K562 (cell line): ENCODE data around the gene KRT81. TPM values are rescaled to one million over a fixed set of nuclear protein-coding genes. Genes with fewer than 3 reads are reported as not detected.
A peak's percentile ranks its signal among the peaks of the same experiment; 100 is the strongest.
"Not testable (repeated sequence)": the region's sequence is repeated elsewhere in the genome, so short reads cannot be mapped to it uniquely, and the experiment has no call there.

Experiments
- ATAC-seq: fragments of 200-7000 bp; cut with Tn5 transposase; 3 replicates; pipeline ENCODE4 v1.9.1; 2020; ENCODE audit warnings: moderate library complexity
- BruUV-seq: library from RNA; stranded (reverse); fragments of 400-500 nt; replicated peaks from 2 replicates; lab custom pipeline; 2021; lab: Mats Ljungman, UMichigan
- CTCF ChIA-PET: fragments of 300-600 bp; formaldehyde crosslinking; extraction: SDS; loops from one replicate; lab custom pipeline; 2021; ENCODE audit warnings: low intra/inter-chr PET ratio; lab: Yijun Ruan, JAX
- POLR2A ChIA-PET: fragments of 300-600, 350-650 bp; sonication (Branson Sonifier 250); formaldehyde crosslinking; extraction: SDS; loops from one replicate; lab custom pipeline; 2021; ENCODE audit warnings: antibody characterized with exemption, inconsistent platforms; lab: Yijun Ruan, JAX
- DNase-seq, 4 experiments: peaks; one replicate each; pipeline versions ENCODE4 v3.0.0 to v3.0.0-alpha.2; 2011 to 2018; ENCODE audit warnings: low spot score in 3 of 4, mixed read lengths in 3 of 4; ENCODE audit errors: extremely low read depth in 1 of 4
- FAIRE-seq: peaks from 2 replicates; lab custom pipeline; 2011; peaks lifted over from hg19 to GRCh38; lab: Jason Lieb, UNC
- H2AFZ ChIP-seq: 2 replicates; pipeline ENCODE4 v1.6.0; 2011; ENCODE audit warnings: low read depth, low read length, control low read depth, inconsistent platforms
- H3K27ac ChIP-seq: fragments of 200-600 bp; 3 replicates; pipeline ENCODE4 v1.8.0; 2011; ENCODE audit warnings: low read depth, mild to moderate bottlenecking, control low read depth, inconsistent platforms, low read length, moderate library complexity, mixed read lengths; ENCODE audit errors: extremely low read depth
- H3K27me3 ChIP-seq, 2 experiments: fragments of 300-600 bp in 1 of 2; 2 replicates in 1 of 2; 3 replicates in 1 of 2; pipeline versions ENCODE4 v1.6.0 to v1.8.0; 2011; ENCODE audit warnings: inconsistent platforms in 2 of 2, low read length in 2 of 2, mild to moderate bottlenecking in 1 of 2, mixed read lengths in 1 of 2, moderate library complexity in 1 of 2; ENCODE audit not compliant: control insufficient read depth in 2 of 2, insufficient read depth in 2 of 2
- H3K36me3 ChIP-seq: fragments of 300-600 bp; 3 replicates; pipeline ENCODE4 v1.8.0; 2011; ENCODE audit warnings: mild to moderate bottlenecking, low read length, inconsistent platforms; ENCODE audit not compliant: control insufficient read depth, insufficient read depth
- H3K4me1 ChIP-seq, 2 experiments: fragments of 200-600 bp in 1 of 2; replicated peaks in 1 of 2; 2 replicates in 1 of 2; 3 replicates in 1 of 2; pipeline versions ENCODE4 v1.5.1 to v1.8.0; 2011; ENCODE audit warnings: inconsistent platforms in 2 of 2, low read length in 2 of 2, mild to moderate bottlenecking in 1 of 2, mixed read lengths in 1 of 2, moderate library complexity in 1 of 2; ENCODE audit not compliant: control insufficient read depth in 2 of 2, insufficient read depth in 2 of 2
- H3K4me2 ChIP-seq: 2 replicates; pipeline ENCODE4 v1.6.1; 2011; ENCODE audit warnings: low read length, control low read depth, inconsistent platforms, mixed read lengths; ENCODE audit not compliant: insufficient read depth
- H3K4me3 ChIP-seq: fragments of 200-600 bp; sonication (generic), shearing (Covaris generic); 2 replicates; pipeline ENCODE4 v1.5.1; 2016; ENCODE audit warnings: control low read depth, inconsistent platforms
- H3K79me2 ChIP-seq: fragments of 200-600 bp; 3 replicates; pipeline ENCODE4 v1.8.0; 2011; ENCODE audit warnings: low read length, inconsistent platforms; ENCODE audit not compliant: control insufficient read depth, insufficient read depth
- H3K9ac ChIP-seq, 2 experiments: 2 replicates each; pipeline versions ENCODE4 v1.6.0 to v1.6.1; 2011; ENCODE audit warnings: low read depth in 2 of 2, low read length in 2 of 2, control low read depth in 1 of 2, inconsistent platforms in 1 of 2, mild to moderate bottlenecking in 1 of 2, mixed read lengths in 1 of 2; ENCODE audit not compliant: insufficient read depth in 1 of 2
- H3K9me1 ChIP-seq: one replicate; pipeline ENCODE4 v1.6.0; 2011; ENCODE audit warnings: inconsistent platforms, mild to moderate bottlenecking, low read length, moderate library complexity; ENCODE audit not compliant: control insufficient read depth, insufficient read depth
- H3K9me3 ChIP-seq: replicated peaks from 2 replicates; pipeline ENCODE4 v1.5.1; 2011; ENCODE audit warnings: low read depth, low read length, inconsistent platforms; ENCODE audit not compliant: control insufficient read depth, insufficient read depth
- H4K20me1 ChIP-seq: replicated peaks from 2 replicates; pipeline ENCODE4 v1.6.1; 2011; ENCODE audit warnings: low read length, inconsistent platforms, mixed read lengths; ENCODE audit not compliant: control insufficient read depth, insufficient read depth
- CTCF ChIP-seq, 3 experiments: IDR thresholded peaks in 2 of 3; conservative IDR thresholded peaks in 1 of 3; 2 replicates each; pipeline ENCODE4 v1.5.1; 2011 to 2012; ENCODE audit warnings: low read length in 3 of 3, mild to moderate bottlenecking in 3 of 3, control low read depth in 2 of 3, improper control_type of control experiment in 1 of 3, inconsistent platforms in 1 of 3, low read depth in 1 of 3, mixed read lengths in 1 of 3, moderate library complexity in 1 of 3; ENCODE audit not compliant: insufficient read depth in 2 of 3
- TAF7 ChIP-seq: fragments of 450-650 bp; IDR thresholded peaks from 2 replicates; pipeline ENCODE4 v1.6.1; 2016; ENCODE audit warnings: missing genetic modification characterization, missing compliant biosample characterization
- ZNF408 ChIP-seq: fragments of 250-450 bp; sonication (Bioruptor Pico); IDR thresholded peaks from 2 replicates; pipeline ENCODE4 v1.4.0; 2020; ENCODE audit warnings: low read depth, mild to moderate bottlenecking, moderate library complexity
- WGBS: fragments of 100-300 bp; shearing (Covaris generic); methylation state at CpG from one replicate; pipeline ENCODE4 v1.1.6; 2016; ENCODE audit warnings: low coverage, mixed read lengths; ENCODE audit not compliant: insufficient coverage; ENCODE audit errors: missing lambda C conversion rate; 5-methylcytosine and 5-hydroxymethylcytosine counted together
- in situ Hi-C: fragments of 300-500 bp; cut with MboI; formaldehyde crosslinking; loops from 4 replicates; pipeline ENCODE4 v1.15.0; 2018; ENCODE audit warnings: inconsistent platforms, mixed read lengths
- intact Hi-C: fragments of 100-400 bp; cut with micrococcal nuclease; formaldehyde crosslinking; loops from 2 replicates; pipeline ENCODE4 v1.14.2; 2022
- polyA plus RNA-seq, 8 experiments: library from polyadenylated mRNA; depleted of rRNA in 4 of 8; stranded (reverse) in 5 of 8; unstranded in 3 of 8; fragments of >200 nt; fragmentation: Nextera tagmentation in 2 of 8; fragmentation: Illumina TruSeq in 1 of 8; extraction: Ambion mirVana in 2 of 8; extraction: Trizol in 1 of 8; gene quantifications; 2 replicates each; pipeline versions ENCODE4 v1.2.1 to v1.2.3, GENCODE V29; 2011 to 2014; ENCODE audit warnings: inconsistent platforms in 1 of 8, missing spikeins in 1 of 8
- total RNA-seq, 7 experiments: library from RNA; depleted of rRNA in 6 of 7; stranded (reverse); fragments of >200 nt in 6 of 7; fragmentation: Illumina TruSeq in 2 of 7; extraction: Trizol in 2 of 7; gene quantifications; 2 replicates each; pipeline versions ENCODE4 v1.2.1 to v1.2.3, GENCODE V29; 2011 to 2021; ENCODE audit warnings: low replicate concordance in 1 of 7
- TF ChIP-seq, protein P1 (sequence below): sonication (generic); formaldehyde crosslinking; IDR thresholded peaks from 2 replicates; pipeline ENCODE4 v1.8.0; 2023; ENCODE audit warnings: mild to moderate bottlenecking, missing genetic modification reagents

The KRT81 gene
- total and polyA plus RNA-seq, 9 of the 15 experiments (the other 6 are each of a cell fraction or from before 2014, with no cell fraction given) = 0.27 TPM; not detected in 8

DNA sequence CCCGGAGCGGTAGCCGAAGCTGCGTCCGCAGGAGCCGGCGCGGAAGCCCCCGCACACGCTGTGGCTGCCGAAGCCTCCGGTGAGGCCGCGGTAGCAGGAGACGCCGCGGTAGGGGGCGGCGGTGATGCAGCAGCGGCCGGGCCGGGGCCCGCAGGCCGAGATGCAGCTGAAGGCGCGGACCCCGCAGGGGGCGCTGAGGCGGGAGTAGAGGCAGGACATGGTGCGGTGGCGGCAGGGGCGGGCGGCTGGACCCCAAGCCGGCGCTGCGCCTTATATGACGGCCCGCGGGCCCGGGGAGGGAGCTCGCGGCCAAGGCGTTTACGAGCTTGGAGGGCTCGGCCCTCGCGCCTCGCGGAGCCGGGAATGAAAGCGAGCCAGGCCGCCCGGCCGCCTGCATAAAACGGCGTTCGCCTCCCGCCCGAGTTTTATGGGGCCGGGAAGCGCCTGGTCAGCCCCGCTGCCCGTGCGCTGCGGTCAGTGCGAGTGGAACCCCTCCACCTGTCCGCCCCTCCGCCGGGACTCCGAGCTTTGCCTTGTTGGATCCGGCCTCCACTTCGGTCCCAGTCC is 32.9 kb downstream of the KRT81 start:
- H3K9me3 ChIP-seq = no peaks in the 10 kb centered on the region
- no peak overlapping the region for H3K27ac ChIP-seq
- H3K9ac ChIP-seq = no peak overlapping the region
- no TSS peak for BruUV-seq
- peaks cover 26 to 58% of the 10 kb centered on the region in 2 experiments for H3K27me3 ChIP-seq
- H3K36me3 ChIP-seq = no peaks in the 10 kb centered on the region
- CTCF ChIA-PET = no interaction called here
- H2AFZ ChIP-seq = no peak overlapping the region
- POLR2A ChIA-PET = interaction anchor here (0.5 to 0.6 kb wide), 2 partner anchors 22 to 232 kb away, joined by 3 to 4 read pairs; no protein-coding TSS in a partner anchor
- in situ Hi-C loops (no loop called here), intact Hi-C loops (no loop called here)
- no peaks in the 10 kb centered on the region for H3K79me2 ChIP-seq
- H3K4me2 ChIP-seq = no peak overlapping the region
- FAIRE-seq (no peak), ATAC-seq (no peak; the same call in 1 of the 3 replicates), DNase-seq (no peak)
- H4K20me1 ChIP-seq = 0 out of 2 replicates have a peak, but pooled peaks cover 4% of the 10 kb centered on the region
- H3K4me3 ChIP-seq = no peak overlapping the region
- H3K4me1 ChIP-seq = peaks cover 0 to 5% of the 10 kb centered on the region in 2 experiments; a peak in 1 of 5 replicates
- WGBS = 19% methylated on average over 41 of the region's 72 CpGs
- TF ChIP-seq TAF7 (tag) (no peak), ZNF408 (no peak), CTCF (IDR thresholded peaks at IDR 0.05 in 2 of 3, conservative IDR thresholded peaks at IDR 0.05 in 1 of 3; ENCODE audit: insufficient read depth in 2 of 3, low read depth in 1 of 3, low read length in 3 of 3) (peak in 1 of 3 experiments; percentile 21; a peak in 1 of 6 replicates)
- TF ChIP-seq, protein P1, sequence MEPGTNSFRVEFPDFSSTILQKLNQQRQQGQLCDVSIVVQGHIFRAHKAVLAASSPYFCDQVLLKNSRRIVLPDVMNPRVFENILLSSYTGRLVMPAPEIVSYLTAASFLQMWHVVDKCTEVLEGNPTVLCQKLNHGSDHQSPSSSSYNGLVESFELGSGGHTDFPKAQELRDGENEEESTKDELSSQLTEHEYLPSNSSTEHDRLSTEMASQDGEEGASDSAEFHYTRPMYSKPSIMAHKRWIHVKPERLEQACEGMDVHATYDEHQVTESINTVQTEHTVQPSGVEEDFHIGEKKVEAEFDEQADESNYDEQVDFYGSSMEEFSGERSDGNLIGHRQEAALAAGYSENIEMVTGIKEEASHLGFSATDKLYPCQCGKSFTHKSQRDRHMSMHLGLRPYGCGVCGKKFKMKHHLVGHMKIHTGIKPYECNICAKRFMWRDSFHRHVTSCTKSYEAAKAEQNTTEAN (CRISPR knock-in tag) = no peak
- no peaks in the 10 kb centered on the region for H3K9me1 ChIP-seq

DNA sequence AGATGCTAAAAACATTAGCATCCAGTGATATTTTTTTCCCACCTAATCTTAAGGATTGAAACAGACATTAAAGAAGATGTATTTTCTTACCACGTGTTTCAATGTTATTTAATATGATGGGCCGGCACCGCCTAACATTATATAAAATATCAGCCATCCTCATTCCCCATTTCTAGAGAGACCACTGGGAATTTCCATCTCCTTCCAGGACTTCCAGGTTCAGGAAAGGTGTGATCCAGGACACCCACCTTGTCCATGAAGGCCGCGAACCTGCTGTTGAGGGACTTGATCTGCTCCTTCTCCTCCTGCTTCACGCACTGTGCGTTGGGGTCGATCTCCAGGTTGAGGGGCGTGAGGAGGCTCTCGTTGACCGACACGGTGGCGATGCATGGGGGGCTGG is 33.4 kb downstream of the KRT81 start:
- ATAC-seq, DNase-seq, H3K4me2 ChIP-seq, H3K9me1 ChIP-seq, H3K79me2 ChIP-seq, BruUV-seq, H3K27ac ChIP-seq, H3K9ac ChIP-seq, H3K4me3 ChIP-seq, H3K4me1 ChIP-seq, H3K36me3 ChIP-seq, H2AFZ ChIP-seq, in situ Hi-C loops, H4K20me1 ChIP-seq, FAIRE-seq, H3K9me3 ChIP-seq, CTCF ChIA-PET, intact Hi-C loops: not testable (repeated sequence)
- POLR2A ChIA-PET = interaction anchor here (0.6 kb wide), 1 partner anchor 232 kb away, joined by 4 read pairs; no protein-coding TSS in a partner anchor
- 8% methylated on average over 5 of the region's 13 CpGs for WGBS
- peaks cover 27 to 63% of the 10 kb centered on the region in 2 experiments for H3K27me3 ChIP-seq
